Rectal smooth muscle tissue (tissue), 1 donor: ENCODE results near the gene KIF9.
"Not testable (repeated sequence)": the region's sequence is repeated elsewhere in the genome, so short reads cannot be mapped to it uniquely, and the experiment has no call there.

ENCODE experiments used
- H3K27ac ChIP-seq: one replicate; pipeline ENCODE4 v1.7.0; 2013; ENCODE audit warnings: low read depth, low read length, inconsistent platforms
- H3K27me3 ChIP-seq: one replicate; pipeline ENCODE4 v1.7.0; 2013; ENCODE audit warnings: low read length; ENCODE audit not compliant: control insufficient read depth, insufficient read depth
- H3K36me3 ChIP-seq: one replicate; pipeline ENCODE4 v1.7.0; 2013; ENCODE audit warnings: low read length; ENCODE audit not compliant: control insufficient read depth, insufficient read depth
- H3K4me1 ChIP-seq: one replicate; pipeline ENCODE4 v1.7.0; 2013; ENCODE audit warnings: low read length; ENCODE audit not compliant: control insufficient read depth, insufficient read depth
- H3K4me3 ChIP-seq: one replicate; pipeline ENCODE4 v1.7.0; 2013; ENCODE audit warnings: low read length
- H3K9ac ChIP-seq: one replicate; pipeline ENCODE4 v1.7.0; 2013; ENCODE audit warnings: low read length

The KIF9 gene

GRCh38 chr3:47238017-47238416, 44.6 kb downstream of the KIF9 start:
- Histone ChIP-seq H3K27ac (no peak overlapping the region), H3K27me3 (no peaks in the 10 kb centered on the region), H3K36me3 (no peaks in the 10 kb centered on the region), H3K4me1 (no peaks in the 10 kb centered on the region), H3K9ac (no peak overlapping the region), H3K4me3 (no peak overlapping the region)

- Histone ChIP-seq H3K9ac (no peak overlapping the region), H3K27me3 (no peaks in the 10 kb centered on the region), H3K27ac (no peak overlapping the region), H3K4me3 (no peak overlapping the region), H3K4me1 (no peaks in the 10 kb centered on the region), H3K36me3 (no peaks in the 10 kb centered on the region)
Observed at GRCh38 chr3:47228088-47228487, 54.5 kb downstream of the KIF9 start.

GRCh38 chr3:47227678-47228077, 54.9 kb downstream of the KIF9 start:
- Histone ChIP-seq H3K27me3 (no peaks in the 10 kb centered on the region), H3K4me3 (no peak overlapping the region), H3K4me1 (no peaks in the 10 kb centered on the region), H3K9ac (no peak overlapping the region), H3K27ac (no peak overlapping the region), H3K36me3 (no peaks in the 10 kb centered on the region)

GRCh38 chr3:47225310-47225906, 57.2 kb downstream of the KIF9 start:
- no peaks in the 10 kb centered on the region for H3K27me3 ChIP-seq
- H3K9ac ChIP-seq = no peak overlapping the region
- H3K27ac ChIP-seq = no peak overlapping the region
- H3K4me3 ChIP-seq = no peak overlapping the region
- no peaks in the 10 kb centered on the region for H3K4me1 ChIP-seq
- H3K36me3 ChIP-seq = no peaks in the 10 kb centered on the region

GRCh38 chr3:47223755-47224154, 58.8 kb downstream of the KIF9 start:
- H3K27me3 ChIP-seq = no peaks in the 10 kb centered on the region
- no peaks in the 10 kb centered on the region for H3K4me1 ChIP-seq
- H3K9ac ChIP-seq = no peak overlapping the region
- H3K27ac ChIP-seq = no peak overlapping the region
- no peaks in the 10 kb centered on the region for H3K36me3 ChIP-seq
- H3K4me3 ChIP-seq = no peak overlapping the region

GRCh38 chr3:47221798-47222197, 60.8 kb downstream of the KIF9 start:
- Histone ChIP-seq H3K27me3 (no peaks in the 10 kb centered on the region), H3K27ac (no peak overlapping the region), H3K9ac (no peak overlapping the region), H3K36me3 (no peaks in the 10 kb centered on the region), H3K4me1 (no peaks in the 10 kb centered on the region), H3K4me3 (no peak overlapping the region)

- Histone ChIP-seq H3K36me3 (no peaks in the 10 kb centered on the region), H3K4me1 (no peaks in the 10 kb centered on the region), H3K27ac (no peak overlapping the region), H3K4me3 (no peak overlapping the region), H3K9ac (no peak overlapping the region), H3K27me3 (no peaks in the 10 kb centered on the region)
Observed at GRCh38 chr3:47210863-47211405, 71.7 kb downstream of the KIF9 start.

- H3K4me1 ChIP-seq, H3K9ac ChIP-seq, H3K4me3 ChIP-seq, H3K27me3 ChIP-seq, H3K36me3 ChIP-seq, H3K27ac ChIP-seq: not testable (repeated sequence)
Observed at GRCh38 chr3:47206022-47206421, 76.6 kb downstream of the KIF9 start.

- Histone ChIP-seq H3K9ac (no peak overlapping the region), H3K4me1 (no peaks in the 10 kb centered on the region), H3K36me3 (no peaks in the 10 kb centered on the region), H3K4me3 (no peak overlapping the region), H3K27me3 (no peaks in the 10 kb centered on the region), H3K27ac (no peak overlapping the region)
Observed at GRCh38 chr3:47204875-47205274, 77.7 kb downstream of the KIF9 start.

GRCh38 chr3:47202542-47202941, 80.1 kb downstream of the KIF9 start:
- Histone ChIP-seq H3K4me3 (no peak overlapping the region), H3K4me1 (no peaks in the 10 kb centered on the region), H3K36me3 (no peaks in the 10 kb centered on the region), H3K27ac (no peak overlapping the region), H3K9ac (no peak overlapping the region), H3K27me3 (no peaks in the 10 kb centered on the region)

- Histone ChIP-seq H3K27ac (no peak overlapping the region), H3K4me3 (no peak overlapping the region), H3K9ac (no peak overlapping the region), H3K4me1 (no peaks in the 10 kb centered on the region), H3K36me3 (no peaks in the 10 kb centered on the region), H3K27me3 (no peaks in the 10 kb centered on the region)
Observed at GRCh38 chr3:47197287-47197686, 85.3 kb downstream of the KIF9 start.

- H3K27ac ChIP-seq = no peak overlapping the region
- H3K36me3 ChIP-seq = no peaks in the 10 kb centered on the region
- no peaks in the 10 kb centered on the region for H3K27me3 ChIP-seq
- H3K4me3 ChIP-seq = no peak overlapping the region
- no peaks in the 10 kb centered on the region for H3K4me1 ChIP-seq
- no peak overlapping the region for H3K9ac ChIP-seq
Observed at GRCh38 chr3:47194994-47195393, 87.6 kb downstream of the KIF9 start.
